HEK293 (cell line): Measurements from ENCODE around the gene MRS2.

Experiments used
- EGR2 ChIP-seq: fragments of 450-650 bp; formaldehyde crosslinking; IDR thresholded peaks from 2 replicates; pipeline ENCODE4 v1.5.1; 2016; ENCODE audit warnings: low read depth, missing biosample characterization, missing genetic modification characterization
- GLIS2 ChIP-seq: fragments of 450-650 bp; formaldehyde crosslinking; IDR thresholded peaks from 2 replicates; pipeline ENCODE4 v1.5.1; 2016; ENCODE audit warnings: missing biosample characterization, missing genetic modification characterization
- HOXC10 ChIP-seq: sonication (generic); formaldehyde crosslinking; IDR thresholded peaks from 2 replicates; pipeline ENCODE4 v1.8.1; 2023; ENCODE audit warnings: mild to moderate bottlenecking, missing genetic modification reagents
- KLF1 ChIP-seq: fragments of 450-650 bp; formaldehyde crosslinking; IDR thresholded peaks from 2 replicates; pipeline ENCODE4 v1.5.1; 2016; ENCODE audit warnings: missing biosample characterization, missing genetic modification characterization
- MYNN ChIP-seq: fragments of 450-650 bp; formaldehyde crosslinking; IDR thresholded peaks from 2 replicates; pipeline ENCODE4 v1.5.1; 2016; ENCODE audit warnings: missing biosample characterization, missing genetic modification characterization, borderline replicate concordance
- SCRT1 ChIP-seq: fragments of 450-650 bp; formaldehyde crosslinking; IDR thresholded peaks from 2 replicates; pipeline ENCODE4 v1.5.1; 2016; ENCODE audit warnings: missing biosample characterization, missing genetic modification characterization, borderline replicate concordance
- YY1 ChIP-seq: fragments of 450-650 bp; formaldehyde crosslinking; IDR thresholded peaks from 2 replicates; pipeline ENCODE4 v1.5.1; 2018; ENCODE audit warnings: missing biosample characterization, missing genetic modification characterization
- ZNF112 ChIP-seq: fragments of 450-650 bp; formaldehyde crosslinking; IDR thresholded peaks from 2 replicates; pipeline ENCODE4 v1.5.0; 2017; ENCODE audit warnings: missing biosample characterization, missing genetic modification characterization
- ZNF133 ChIP-seq: fragments of 450-650 bp; formaldehyde crosslinking; IDR thresholded peaks from 2 replicates; pipeline ENCODE4 v1.5.1; 2016; ENCODE audit warnings: missing biosample characterization, missing genetic modification characterization
- ZNF311 ChIP-seq: fragments of 450-650 bp; formaldehyde crosslinking; IDR thresholded peaks from 2 replicates; pipeline ENCODE4 v1.5.1; 2017; ENCODE audit warnings: missing biosample characterization, missing genetic modification characterization, borderline replicate concordance
- ZNF324 ChIP-seq: fragments of 450-650 bp; formaldehyde crosslinking; IDR thresholded peaks from 2 replicates; pipeline ENCODE4 v1.5.1; 2016; ENCODE audit warnings: missing biosample characterization, missing genetic modification characterization
- ZNF341 ChIP-seq: fragments of 450-650 bp; formaldehyde crosslinking; IDR thresholded peaks from 2 replicates; pipeline ENCODE4; 2016; ENCODE audit warnings: low read depth, missing biosample characterization, missing genetic modification characterization
- ZNF350 ChIP-seq: fragments of 450-650 bp; formaldehyde crosslinking; IDR thresholded peaks from 2 replicates; pipeline ENCODE4 v1.5.0; 2017; ENCODE audit warnings: missing biosample characterization, mild to moderate bottlenecking, missing genetic modification characterization
- ZNF521 ChIP-seq: fragments of 450-650 bp; formaldehyde crosslinking; IDR thresholded peaks from 2 replicates; pipeline ENCODE4 v1.5.1; 2017; ENCODE audit warnings: missing biosample characterization, mild to moderate bottlenecking, missing genetic modification characterization
- ZNF571 ChIP-seq: fragments of 450-650 bp; formaldehyde crosslinking; IDR thresholded peaks from 2 replicates; pipeline ENCODE4 v1.5.0; 2017; ENCODE audit warnings: missing biosample characterization, missing genetic modification characterization
- ZNF580 ChIP-seq: fragments of 450-650 bp; formaldehyde crosslinking; IDR thresholded peaks from 2 replicates; pipeline ENCODE4 v1.5.1; 2016; ENCODE audit warnings: missing biosample characterization, missing genetic modification characterization
- ZNF76 ChIP-seq: fragments of 450-650 bp; formaldehyde crosslinking; IDR thresholded peaks from 2 replicates; pipeline ENCODE4; 2016; ENCODE audit warnings: low read depth, missing biosample characterization, missing genetic modification characterization, borderline replicate concordance
- ZNF777 ChIP-seq: fragments of 450-650 bp; formaldehyde crosslinking; IDR thresholded peaks from 2 replicates; pipeline ENCODE4 v1.5.1; 2017; ENCODE audit warnings: missing biosample characterization, missing genetic modification characterization, borderline replicate concordance
- ZSCAN30 ChIP-seq: fragments of 450-650 bp; IDR thresholded peaks from 2 replicates; pipeline ENCODE4 v1.5.1; 2018; ENCODE audit warnings: missing biosample characterization, mild to moderate bottlenecking, missing genetic modification characterization, moderate library complexity
- TF ChIP-seq, protein P1 (sequence below): fragments of 450-650 bp; formaldehyde crosslinking; IDR thresholded peaks from 2 replicates; pipeline ENCODE4 v1.5.1; 2017; ENCODE audit warnings: missing biosample characterization, missing genetic modification characterization
- TF ChIP-seq, protein P2 (sequence below): fragments of 450-650 bp; formaldehyde crosslinking; IDR thresholded peaks from 2 replicates; pipeline ENCODE4 v1.5.1; 2016; ENCODE audit warnings: missing biosample characterization, missing genetic modification characterization, borderline replicate concordance
- TF ChIP-seq, protein P3 (sequence below): fragments of 450-650 bp; formaldehyde crosslinking; IDR thresholded peaks from 2 replicates; pipeline ENCODE4 v1.5.1; 2016; ENCODE audit warnings: missing biosample characterization, missing genetic modification characterization
- TF ChIP-seq, protein P4 (sequence below): fragments of 450-650 bp; formaldehyde crosslinking; IDR thresholded peaks from 2 replicates; pipeline ENCODE4 v1.5.1; 2016; ENCODE audit warnings: missing biosample characterization, missing genetic modification characterization
- TF ChIP-seq, protein P5 (sequence below): fragments of 450-650 bp; formaldehyde crosslinking; IDR thresholded peaks from 2 replicates; pipeline ENCODE4 v1.5.1; 2017; ENCODE audit warnings: missing biosample characterization, missing genetic modification characterization
- TF ChIP-seq, protein P6 (sequence below): fragments of 450-650 bp; formaldehyde crosslinking; IDR thresholded peaks from 2 replicates; pipeline ENCODE4 v1.5.1; 2016; ENCODE audit warnings: missing biosample characterization, missing genetic modification characterization

The MRS2 gene

GRCh38 chr6:24402697-24403500 lies at the start of gene MRS2 (continued):
- TF ChIP-seq, protein P1, sequence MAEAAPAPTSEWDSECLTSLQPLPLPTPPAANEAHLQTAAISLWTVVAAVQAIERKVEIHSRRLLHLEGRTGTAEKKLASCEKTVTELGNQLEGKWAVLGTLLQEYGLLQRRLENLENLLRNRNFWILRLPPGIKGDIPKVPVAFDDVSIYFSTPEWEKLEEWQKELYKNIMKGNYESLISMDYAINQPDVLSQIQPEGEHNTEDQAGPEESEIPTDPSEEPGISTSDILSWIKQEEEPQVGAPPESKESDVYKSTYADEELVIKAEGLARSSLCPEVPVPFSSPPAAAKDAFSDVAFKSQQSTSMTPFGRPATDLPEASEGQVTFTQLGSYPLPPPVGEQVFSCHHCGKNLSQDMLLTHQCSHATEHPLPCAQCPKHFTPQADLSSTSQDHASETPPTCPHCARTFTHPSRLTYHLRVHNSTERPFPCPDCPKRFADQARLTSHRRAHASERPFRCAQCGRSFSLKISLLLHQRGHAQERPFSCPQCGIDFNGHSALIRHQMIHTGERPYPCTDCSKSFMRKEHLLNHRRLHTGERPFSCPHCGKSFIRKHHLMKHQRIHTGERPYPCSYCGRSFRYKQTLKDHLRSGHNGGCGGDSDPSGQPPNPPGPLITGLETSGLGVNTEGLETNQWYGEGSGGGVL (tag by site-specific recombination), result no peak
- TF ChIP-seq ZNF133 (tag by site-specific recombination) (no peak), ZNF311 (tag by site-specific recombination) (no peak), ZNF341 (peak; percentile 31; the same call in 1 of the 2 replicates), ZNF350 (tag by site-specific recombination) (no peak), YY1 (peak; percentile 30; the same call in 1 of the 2 replicates), ZNF112 (tag by site-specific recombination) (no peak), ZNF76 (tag by site-specific recombination) (peak; percentile 51; the same call in 1 of the 2 replicates), ZNF777 (tag by site-specific recombination) (peak; percentile 63; the same call in 1 of the 2 replicates), ZNF324 (tag by site-specific recombination) (peak; percentile 67; the same call in 1 of the 2 replicates), ZSCAN30 (tag by site-specific recombination) (peak; percentile 7; the same call in 1 of the 2 replicates), KLF1 (tag by site-specific recombination) (0 out of 2 replicates have a peak, but pooled peaks have one; percentile 15), ZNF580 (tag by site-specific recombination) (peak; percentile 86; the same call in 1 of the 2 replicates), MYNN (tag by site-specific recombination) (no peak), GLIS2 (tag by site-specific recombination) (no peak), ZNF521 (tag by site-specific recombination) (no peak), SCRT1 (tag by site-specific recombination) (peak; percentile 60), ZNF571 (tag by site-specific recombination) (no peak), HOXC10 (CRISPR knock-in tag) (0 out of 2 replicates have a peak, but pooled peaks have one; percentile 63), EGR2 (peak; percentile 35; the same call in 1 of the 2 replicates)
- TF ChIP-seq, protein P2, sequence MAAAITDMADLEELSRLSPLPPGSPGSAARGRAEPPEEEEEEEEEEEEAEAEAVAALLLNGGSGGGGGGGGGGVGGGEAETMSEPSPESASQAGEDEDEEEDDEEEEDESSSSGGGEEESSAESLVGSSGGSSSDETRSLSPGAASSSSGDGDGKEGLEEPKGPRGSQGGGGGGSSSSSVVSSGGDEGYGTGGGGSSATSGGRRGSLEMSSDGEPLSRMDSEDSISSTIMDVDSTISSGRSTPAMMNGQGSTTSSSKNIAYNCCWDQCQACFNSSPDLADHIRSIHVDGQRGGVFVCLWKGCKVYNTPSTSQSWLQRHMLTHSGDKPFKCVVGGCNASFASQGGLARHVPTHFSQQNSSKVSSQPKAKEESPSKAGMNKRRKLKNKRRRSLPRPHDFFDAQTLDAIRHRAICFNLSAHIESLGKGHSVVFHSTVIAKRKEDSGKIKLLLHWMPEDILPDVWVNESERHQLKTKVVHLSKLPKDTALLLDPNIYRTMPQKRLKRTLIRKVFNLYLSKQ (tag by site-specific recombination), result no peak
- TF ChIP-seq, protein P3, sequence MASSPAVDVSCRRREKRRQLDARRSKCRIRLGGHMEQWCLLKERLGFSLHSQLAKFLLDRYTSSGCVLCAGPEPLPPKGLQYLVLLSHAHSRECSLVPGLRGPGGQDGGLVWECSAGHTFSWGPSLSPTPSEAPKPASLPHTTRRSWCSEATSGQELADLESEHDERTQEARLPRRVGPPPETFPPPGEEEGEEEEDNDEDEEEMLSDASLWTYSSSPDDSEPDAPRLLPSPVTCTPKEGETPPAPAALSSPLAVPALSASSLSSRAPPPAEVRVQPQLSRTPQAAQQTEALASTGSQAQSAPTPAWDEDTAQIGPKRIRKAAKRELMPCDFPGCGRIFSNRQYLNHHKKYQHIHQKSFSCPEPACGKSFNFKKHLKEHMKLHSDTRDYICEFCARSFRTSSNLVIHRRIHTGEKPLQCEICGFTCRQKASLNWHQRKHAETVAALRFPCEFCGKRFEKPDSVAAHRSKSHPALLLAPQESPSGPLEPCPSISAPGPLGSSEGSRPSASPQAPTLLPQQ, result peak; percentile 84
- TF ChIP-seq, protein P4, sequence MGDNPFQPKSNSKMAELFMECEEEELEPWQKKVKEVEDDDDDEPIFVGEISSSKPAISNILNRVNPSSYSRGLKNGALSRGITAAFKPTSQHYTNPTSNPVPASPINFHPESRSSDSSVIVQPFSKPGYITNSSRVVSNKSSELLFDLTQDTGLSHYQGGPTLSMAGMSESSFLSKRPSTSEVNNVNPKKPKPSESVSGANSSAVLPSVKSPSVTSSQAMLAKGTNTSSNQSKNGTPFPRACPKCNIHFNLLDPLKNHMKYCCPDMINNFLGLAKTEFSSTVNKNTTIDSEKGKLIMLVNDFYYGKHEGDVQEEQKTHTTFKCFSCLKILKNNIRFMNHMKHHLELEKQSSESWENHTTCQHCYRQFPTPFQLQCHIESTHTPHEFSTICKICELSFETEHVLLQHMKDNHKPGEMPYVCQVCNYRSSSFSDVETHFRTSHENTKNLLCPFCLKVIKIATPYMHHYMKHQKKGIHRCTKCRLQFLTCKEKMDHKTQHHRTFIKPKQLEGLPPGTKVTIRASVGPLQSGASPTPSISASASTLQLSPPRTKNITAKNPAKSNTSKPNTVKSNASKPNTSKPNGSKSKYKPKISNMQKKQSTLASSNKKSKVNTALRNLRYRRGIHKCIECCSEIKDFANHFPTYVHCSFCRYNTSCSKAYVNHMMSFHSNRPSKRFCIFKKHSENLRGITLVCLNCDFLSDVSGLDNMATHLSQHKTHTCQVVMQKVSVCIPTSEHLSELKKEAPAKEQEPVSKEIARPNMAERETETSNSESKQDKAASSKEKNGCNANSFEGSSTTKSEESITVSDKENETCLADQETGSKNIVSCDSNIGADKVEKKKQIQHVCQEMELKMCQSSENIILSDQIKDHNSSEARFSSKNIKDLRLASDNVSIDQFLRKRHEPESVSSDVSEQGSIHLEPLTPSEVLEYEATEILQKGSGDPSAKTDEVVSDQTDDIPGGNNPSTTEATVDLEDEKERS, result no peak
- TF ChIP-seq, protein P5, sequence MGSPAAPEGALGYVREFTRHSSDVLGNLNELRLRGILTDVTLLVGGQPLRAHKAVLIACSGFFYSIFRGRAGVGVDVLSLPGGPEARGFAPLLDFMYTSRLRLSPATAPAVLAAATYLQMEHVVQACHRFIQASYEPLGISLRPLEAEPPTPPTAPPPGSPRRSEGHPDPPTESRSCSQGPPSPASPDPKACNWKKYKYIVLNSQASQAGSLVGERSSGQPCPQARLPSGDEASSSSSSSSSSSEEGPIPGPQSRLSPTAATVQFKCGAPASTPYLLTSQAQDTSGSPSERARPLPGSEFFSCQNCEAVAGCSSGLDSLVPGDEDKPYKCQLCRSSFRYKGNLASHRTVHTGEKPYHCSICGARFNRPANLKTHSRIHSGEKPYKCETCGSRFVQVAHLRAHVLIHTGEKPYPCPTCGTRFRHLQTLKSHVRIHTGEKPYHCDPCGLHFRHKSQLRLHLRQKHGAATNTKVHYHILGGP, result no peak
- TF ChIP-seq, protein P6, sequence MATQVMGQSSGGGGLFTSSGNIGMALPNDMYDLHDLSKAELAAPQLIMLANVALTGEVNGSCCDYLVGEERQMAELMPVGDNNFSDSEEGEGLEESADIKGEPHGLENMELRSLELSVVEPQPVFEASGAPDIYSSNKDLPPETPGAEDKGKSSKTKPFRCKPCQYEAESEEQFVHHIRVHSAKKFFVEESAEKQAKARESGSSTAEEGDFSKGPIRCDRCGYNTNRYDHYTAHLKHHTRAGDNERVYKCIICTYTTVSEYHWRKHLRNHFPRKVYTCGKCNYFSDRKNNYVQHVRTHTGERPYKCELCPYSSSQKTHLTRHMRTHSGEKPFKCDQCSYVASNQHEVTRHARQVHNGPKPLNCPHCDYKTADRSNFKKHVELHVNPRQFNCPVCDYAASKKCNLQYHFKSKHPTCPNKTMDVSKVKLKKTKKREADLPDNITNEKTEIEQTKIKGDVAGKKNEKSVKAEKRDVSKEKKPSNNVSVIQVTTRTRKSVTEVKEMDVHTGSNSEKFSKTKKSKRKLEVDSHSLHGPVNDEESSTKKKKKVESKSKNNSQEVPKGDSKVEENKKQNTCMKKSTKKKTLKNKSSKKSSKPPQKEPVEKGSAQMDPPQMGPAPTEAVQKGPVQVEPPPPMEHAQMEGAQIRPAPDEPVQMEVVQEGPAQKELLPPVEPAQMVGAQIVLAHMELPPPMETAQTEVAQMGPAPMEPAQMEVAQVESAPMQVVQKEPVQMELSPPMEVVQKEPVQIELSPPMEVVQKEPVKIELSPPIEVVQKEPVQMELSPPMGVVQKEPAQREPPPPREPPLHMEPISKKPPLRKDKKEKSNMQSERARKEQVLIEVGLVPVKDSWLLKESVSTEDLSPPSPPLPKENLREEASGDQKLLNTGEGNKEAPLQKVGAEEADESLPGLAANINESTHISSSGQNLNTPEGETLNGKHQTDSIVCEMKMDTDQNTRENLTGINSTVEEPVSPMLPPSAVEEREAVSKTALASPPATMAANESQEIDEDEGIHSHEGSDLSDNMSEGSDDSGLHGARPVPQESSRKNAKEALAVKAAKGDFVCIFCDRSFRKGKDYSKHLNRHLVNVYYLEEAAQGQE (tag by site-specific recombination), result 0 out of 2 replicates have a peak, but pooled peaks have one; percentile 13
